ENCODE measurements around the gene COPG2. TPM values are rescaled to one million over a fixed set of nuclear protein-coding genes. Genes with fewer than 3 reads are reported as not detected.
A peak's percentile ranks its signal among the peaks of the same experiment; 100 is the strongest.
"Not testable (repeated sequence)": the region's sequence is repeated elsewhere in the genome, so short reads cannot be mapped to it uniquely, and the experiment has no call there.

The COPG2 gene
- polyA plus RNA-seq, 3 donors: 56.7 to 73.6 (median 64.2) TPM

- peak in 6 of 11 donors; percentile 2 to 20 (median 6) for DNase-seq (ENCODE audit: extremely low read depth in 1 of 11, low read depth in 9 of 11, low spot score in 4 of 11)
Observed at GRCh38 chr7:130667593-130668257, 823 bp downstream of the COPG2 start.

DNA sequence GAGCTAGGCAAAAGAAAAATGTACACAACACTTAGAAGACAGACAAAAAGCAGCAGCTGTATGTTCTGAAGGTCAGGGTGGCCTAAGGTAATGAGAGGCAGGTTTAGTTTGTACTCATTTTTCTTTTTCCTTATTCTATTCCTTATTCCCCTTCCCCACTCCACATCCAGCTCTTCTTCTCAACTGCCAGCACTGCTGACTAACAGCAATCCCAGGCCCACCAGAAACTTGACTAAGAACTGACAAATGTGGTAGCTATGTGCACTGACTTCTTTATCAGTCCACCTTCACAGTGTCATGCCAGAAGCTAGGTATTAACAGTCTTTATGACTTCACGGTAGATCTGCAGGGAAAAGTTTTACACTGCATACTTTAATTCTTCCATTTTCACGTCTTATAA lies 6.1 kb downstream of the COPG2 start:
- DNase-seq (ENCODE audit: extremely low read depth in 1 of 11, low read depth in 9 of 11, low spot score in 4 of 11): no peak

DNA sequence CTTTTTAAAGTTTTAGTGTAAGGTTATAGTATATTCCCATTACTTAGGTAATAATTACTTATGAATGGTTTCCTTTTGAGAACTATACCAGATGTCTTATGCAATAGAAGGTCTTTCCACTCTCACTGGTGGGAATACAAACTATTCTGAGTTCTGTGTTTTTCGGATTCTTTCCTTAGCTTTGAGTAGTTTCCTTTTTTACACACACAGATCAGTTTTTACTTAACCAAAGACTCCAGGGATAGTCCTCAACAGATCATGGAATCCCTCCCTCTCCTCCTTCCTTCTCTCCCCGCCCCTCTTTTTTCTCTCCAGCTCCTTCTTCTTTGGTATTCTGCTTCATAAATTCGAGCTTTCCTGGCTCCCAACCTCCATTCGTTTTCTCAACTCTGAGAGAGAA lies 13.3 kb downstream of the COPG2 start:
- DNase-seq (ENCODE audit: extremely low read depth in 1 of 11, low read depth in 9 of 11, low spot score in 4 of 11): no peak

DNA sequence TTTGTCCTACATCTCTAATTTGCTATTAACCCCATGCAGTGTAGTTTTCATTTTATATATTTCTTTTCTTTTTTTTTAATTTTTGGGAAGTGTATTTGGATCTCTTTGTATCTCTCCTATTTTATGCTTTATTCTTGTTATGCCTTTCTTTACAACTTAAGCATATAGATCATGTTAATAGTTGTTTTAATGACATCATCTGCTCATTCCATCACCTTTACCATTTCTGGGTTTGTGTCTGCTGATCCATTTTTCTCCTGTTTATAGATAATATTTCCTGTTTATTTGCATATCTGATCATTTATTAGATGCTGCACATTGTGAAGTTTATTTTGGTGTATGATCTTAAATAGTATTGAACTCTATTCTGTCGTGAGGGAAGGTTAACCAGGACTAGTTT lies 13.7 kb downstream of the COPG2 start:
- DNase-seq (ENCODE audit: extremely low read depth in 1 of 11, low read depth in 9 of 11, low spot score in 4 of 11): no peak

GRCh38 chr7:130650611-130651120 lies 17.9 kb downstream of the COPG2 start:
- no peak for DNase-seq (ENCODE audit: extremely low read depth in 1 of 11, low read depth in 9 of 11, low spot score in 4 of 11)

DNA sequence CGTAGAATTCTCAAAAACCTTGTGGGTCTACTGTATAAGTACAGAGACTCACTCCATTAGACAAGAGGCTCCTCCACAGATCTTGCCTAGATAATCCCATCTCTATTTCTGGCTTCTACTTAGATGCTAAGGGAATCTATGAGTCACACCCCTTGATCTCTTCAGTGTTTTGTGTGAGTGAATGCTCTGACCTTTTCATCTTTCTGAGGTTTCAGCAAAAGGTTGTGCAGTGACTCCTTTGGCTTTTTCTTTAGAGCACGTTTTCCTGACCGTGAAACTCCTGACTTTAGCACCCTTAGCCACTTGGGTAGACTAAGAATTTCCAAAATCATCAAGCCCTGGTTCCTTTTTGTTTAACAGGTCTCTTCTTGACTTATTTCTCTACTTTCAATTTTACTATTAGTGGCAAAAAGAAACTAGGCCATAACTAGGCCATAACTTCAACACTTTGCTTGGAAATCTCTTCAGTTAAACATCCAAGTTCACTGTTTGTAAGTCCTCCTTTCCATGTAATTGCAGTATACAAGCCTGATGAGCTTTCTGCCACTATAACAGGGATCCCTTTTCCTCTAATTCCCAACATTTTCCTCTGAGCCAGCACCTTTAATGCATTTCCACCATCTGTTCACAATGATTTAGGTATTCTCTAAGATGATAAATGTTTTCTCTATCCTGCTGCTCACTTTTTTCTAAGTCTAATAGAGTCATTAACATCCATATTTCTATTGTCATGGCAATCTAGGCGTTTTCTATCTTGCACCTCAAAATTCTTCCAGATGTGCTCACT lies 19.4 kb downstream of the COPG2 start:
- no peak for DNase-seq (ENCODE audit: extremely low read depth in 1 of 11, low read depth in 9 of 11, low spot score in 4 of 11)

DNA sequence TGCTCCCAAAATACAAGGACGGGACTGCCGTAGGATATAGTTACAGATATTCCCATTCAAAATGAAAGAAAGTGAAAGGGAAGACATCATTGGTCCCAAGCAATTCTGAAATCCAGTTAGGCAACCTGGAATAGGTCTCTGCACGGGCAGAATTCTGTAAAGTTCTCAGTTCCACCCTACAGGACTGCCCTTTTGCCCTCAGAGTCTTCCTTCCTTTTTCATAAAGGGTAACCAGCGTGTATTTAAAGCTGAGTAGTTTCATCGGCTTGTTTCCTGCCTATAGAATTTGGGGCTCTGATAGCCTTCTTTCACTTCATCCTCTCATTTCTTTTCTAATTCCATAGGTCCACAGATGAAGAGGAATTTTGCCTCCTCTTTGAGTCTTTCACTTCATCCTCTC lies 20.0 kb downstream of the COPG2 start:
- no peak for DNase-seq (ENCODE audit: extremely low read depth in 1 of 11, low read depth in 9 of 11, low spot score in 4 of 11)

GRCh38 chr7:130642383-130642782 lies 26.2 kb downstream of the COPG2 start:
- no peak for DNase-seq (ENCODE audit: extremely low read depth in 1 of 11, low read depth in 9 of 11, low spot score in 4 of 11)

- DNase-seq (ENCODE audit: extremely low read depth in 1 of 11, low read depth in 9 of 11, low spot score in 4 of 11): no peak
Observed at GRCh38 chr7:130641497-130641896, 27.1 kb downstream of the COPG2 start.

DNA sequence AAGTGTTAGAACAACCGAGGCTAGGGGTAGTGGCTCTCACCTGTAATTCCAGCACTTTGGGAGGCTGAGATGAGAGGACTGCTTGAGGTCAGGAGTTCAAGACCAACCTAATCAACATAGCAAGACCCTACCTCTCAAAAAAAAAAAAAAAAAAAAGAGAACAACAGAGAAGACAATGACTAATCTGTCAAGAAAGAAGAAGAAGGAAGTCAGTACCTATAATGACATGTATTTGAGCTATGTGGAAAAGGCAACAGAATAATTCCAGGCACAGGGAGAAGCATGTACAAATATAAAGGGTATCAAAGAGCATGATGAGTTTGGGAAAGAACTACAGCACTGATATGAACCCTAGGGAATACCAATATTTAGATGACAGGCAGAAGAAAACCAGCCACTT lies 27.5 kb downstream of the COPG2 start:
- no peak for DNase-seq (ENCODE audit: extremely low read depth in 1 of 11, low read depth in 9 of 11, low spot score in 4 of 11)

- DNase-seq (ENCODE audit: extremely low read depth in 1 of 11, low read depth in 9 of 11, low spot score in 4 of 11): no peak
Observed at GRCh38 chr7:130639388-130639787, 29.2 kb downstream of the COPG2 start.

- DNase-seq (ENCODE audit: extremely low read depth in 1 of 11, low read depth in 9 of 11, low spot score in 4 of 11): no peak
Observed at GRCh38 chr7:130632111-130632510, 36.4 kb downstream of the COPG2 start.

DNA sequence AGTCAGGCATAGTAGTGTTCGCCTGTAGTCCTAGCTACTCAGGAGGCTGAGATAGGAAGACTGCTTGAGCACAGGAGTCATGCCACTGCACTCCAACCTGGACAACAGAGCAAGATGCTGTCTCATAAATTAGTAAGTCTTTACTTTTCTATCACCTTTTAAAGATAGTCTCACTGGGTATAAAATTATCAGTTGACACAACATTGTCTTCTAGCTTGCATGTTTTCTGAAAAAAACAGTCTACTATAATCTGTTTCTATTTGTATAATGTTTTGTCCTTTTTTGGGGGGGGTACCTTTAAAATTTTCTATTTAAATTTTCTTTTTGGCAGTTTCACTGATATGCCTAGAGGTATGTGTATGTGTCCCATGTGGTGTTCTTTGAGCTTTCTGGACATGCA lies 39.6 kb downstream of the COPG2 start:
- no peak for DNase-seq (ENCODE audit: extremely low read depth in 1 of 11, low read depth in 9 of 11, low spot score in 4 of 11)

- DNase-seq (ENCODE audit: extremely low read depth in 1 of 11, low read depth in 9 of 11, low spot score in 4 of 11): no peak
Observed at GRCh38 chr7:130627775-130628174, 40.8 kb downstream of the COPG2 start.

DNA sequence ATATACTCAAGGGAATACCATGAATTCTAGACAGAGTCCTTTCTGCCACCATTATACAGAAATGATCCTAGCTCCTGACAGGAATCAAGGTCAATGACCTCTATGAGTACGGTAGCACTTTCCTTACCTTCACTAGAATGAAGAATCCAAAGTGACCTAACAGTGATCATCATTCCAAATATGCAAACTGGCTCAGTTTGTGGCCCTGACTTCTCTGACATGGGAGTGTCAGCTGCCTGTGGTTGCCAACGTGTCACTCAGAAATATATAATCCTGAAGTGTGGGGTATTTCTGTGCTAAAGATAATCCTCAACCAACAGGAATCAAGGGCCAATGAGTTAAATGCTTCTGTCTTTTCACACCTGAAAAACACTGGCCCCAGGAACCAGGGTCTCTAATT lies 45.7 kb downstream of the COPG2 start:
- DNase-seq (ENCODE audit: extremely low read depth in 1 of 11, low read depth in 9 of 11, low spot score in 4 of 11): no peak

GRCh38 chr7:130615583-130615982 lies 53.0 kb downstream of the COPG2 start:
- DNase-seq (ENCODE audit: extremely low read depth in 1 of 11, low read depth in 9 of 11, low spot score in 4 of 11): no peak

GRCh38 chr7:130614449-130614848 lies 54.1 kb downstream of the COPG2 start:
- no peak for DNase-seq (ENCODE audit: extremely low read depth in 1 of 11, low read depth in 9 of 11, low spot score in 4 of 11)

DNA sequence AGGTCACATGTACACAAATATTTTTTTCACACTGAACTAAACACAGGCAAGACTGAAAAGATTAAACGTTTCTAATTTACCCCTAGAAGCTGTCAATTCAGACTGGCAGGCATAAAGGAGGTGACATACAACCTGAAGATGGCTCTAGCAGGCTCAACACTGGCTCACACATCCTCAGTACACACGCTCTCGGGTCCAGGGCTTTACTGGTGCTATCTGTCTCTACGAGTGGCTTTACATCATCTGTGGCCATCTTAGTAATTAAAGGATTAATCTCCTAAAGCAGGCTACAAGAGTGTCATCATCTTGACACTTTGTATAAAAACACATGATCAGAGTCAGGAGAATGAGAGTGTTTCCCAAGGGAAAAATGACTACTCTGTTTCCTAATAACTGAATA lies 57.3 kb downstream of the COPG2 start:
- no peak for DNase-seq (ENCODE audit: extremely low read depth in 1 of 11, low read depth in 9 of 11, low spot score in 4 of 11)

DNA sequence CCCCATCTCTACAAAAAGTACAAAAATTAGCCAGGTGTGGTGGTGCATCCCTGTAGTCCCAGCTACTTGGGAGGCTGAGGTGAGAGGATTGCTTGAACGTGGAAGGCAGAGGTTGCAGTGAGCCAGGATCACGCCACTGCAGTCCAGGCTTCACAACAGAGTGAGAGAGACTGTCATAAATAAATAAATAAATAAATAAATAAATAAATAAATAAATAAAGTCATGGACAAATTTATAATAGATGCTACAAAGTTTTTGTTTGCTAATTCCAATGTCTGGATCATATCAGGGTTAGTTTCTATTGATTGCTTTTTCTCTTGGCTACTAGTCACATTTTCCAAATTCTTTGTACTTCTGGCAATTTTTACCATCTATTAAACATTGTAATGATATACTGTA lies 61.5 kb downstream of the COPG2 start:
- DNase-seq (ENCODE audit: extremely low read depth in 1 of 11, low read depth in 9 of 11, low spot score in 4 of 11): not testable (repeated sequence)

DNA sequence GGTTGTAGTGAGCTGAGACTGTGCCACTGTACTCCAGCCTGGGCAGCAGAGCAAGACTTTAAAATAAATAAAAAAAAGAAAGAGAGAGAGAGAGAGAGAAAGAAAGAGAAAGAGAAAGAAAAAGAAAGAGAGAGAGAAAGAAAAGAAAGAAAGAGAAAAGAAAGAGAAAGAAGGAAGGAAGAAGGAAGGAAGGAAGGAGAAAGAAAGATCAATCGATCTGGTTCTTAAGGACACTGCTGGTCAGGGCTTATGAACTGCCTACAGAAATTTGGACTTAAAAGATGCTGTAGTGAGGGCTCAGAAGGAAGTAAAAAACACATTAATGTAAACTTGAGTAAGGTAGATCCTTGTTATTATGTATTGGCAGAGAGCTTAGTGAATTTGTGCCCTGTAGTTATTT lies 62.4 kb downstream of the COPG2 start:
- DNase-seq (ENCODE audit: extremely low read depth in 1 of 11, low read depth in 9 of 11, low spot score in 4 of 11): no peak

- DNase-seq (ENCODE audit: extremely low read depth in 1 of 11, low read depth in 9 of 11, low spot score in 4 of 11): no peak
Observed at GRCh38 chr7:130598056-130598455, 70.5 kb downstream of the COPG2 start.

Measured in renal cortex interstitium (tissue), 11 donors.